Measurements from ENCODE around the gene MRPS18A. TPM values are rescaled to one million over a fixed set of nuclear protein-coding genes. Genes with fewer than 3 reads are reported as not detected.

The MRPS18A gene
- total and polyA plus RNA-seq, 2 of the 13 experiments (the other 11 are each of a cell fraction or from before 2014, with no cell fraction given) = 87.8 to 89.1 TPM

- no peak for TF ChIP-seq SNAPC4 (CRISPR knock-in tag; IDR thresholded peaks at IDR 0.05)
- no peak for TF ChIP-seq AKAP8 (CRISPR knock-in tag; IDR thresholded peaks at IDR 0.05)
- peak; percentile 29; the same call in 1 of the 2 replicates for TF ChIP-seq YEATS4 (CRISPR knock-in tag; IDR thresholded peaks at IDR 0.05; ENCODE audit: borderline replicate concordance)
- TF ChIP-seq ZMYM3 (CRISPR knock-in tag; IDR thresholded peaks at IDR 0.05) = no peak
- TF ChIP-seq ZNF274 (CRISPR knock-in tag; IDR thresholded peaks at IDR 0.05) = no peak
- peak; percentile 33 for TF ChIP-seq AGO2 (optimal IDR thresholded peaks at IDR 0.05; ENCODE audit: low read depth, low read length)
- no peak for TF ChIP-seq MZF1 (CRISPR knock-in tag; IDR thresholded peaks at IDR 0.05; ENCODE audit: borderline replicate concordance)
- no peak for TF ChIP-seq ZNF619 (CRISPR knock-in tag; IDR thresholded peaks at IDR 0.05)
- no peak for TF ChIP-seq ZNF782 (CRISPR knock-in tag; IDR thresholded peaks at IDR 0.05; ENCODE audit: borderline replicate concordance)
- no peak for TF ChIP-seq MBNL3 (CRISPR knock-in tag; conservative IDR thresholded peaks at IDR 0.05)
- TF ChIP-seq ZNF138 (CRISPR knock-in tag; IDR thresholded peaks at IDR 0.05; ENCODE audit: low read depth) = no peak
- TF ChIP-seq TCF12 (IDR thresholded peaks at IDR 0.05) = no peak
- TF ChIP-seq TCF12 (CRISPR knock-in tag; IDR thresholded peaks at IDR 0.05) = no peak
- peak; percentile 19; the same call in 1 of the 2 replicates for TF ChIP-seq PRDM10 (CRISPR knock-in tag; IDR thresholded peaks at IDR 0.05; ENCODE audit: low read depth)
- peak; percentile 46 for TF ChIP-seq KAT8 (CRISPR knock-in tag; IDR thresholded peaks at IDR 0.05)
- TF ChIP-seq SMC3 (IDR thresholded peaks at IDR 0.05; ENCODE audit: low read length) = no peak
- no peak; the same call in 1 of the 2 replicates for TF ChIP-seq ZNF761 (CRISPR knock-in tag; conservative IDR thresholded peaks at IDR 0.05)
- no peak for TF ChIP-seq IRF9 (CRISPR knock-in tag; IDR thresholded peaks at IDR 0.05; ENCODE audit: borderline replicate concordance)
- no peak for TF ChIP-seq TP53 (CRISPR knock-in tag; conservative IDR thresholded peaks at IDR 0.05)
- no peak for TF ChIP-seq TRIM22 (IDR thresholded peaks at IDR 0.05)
- no peak for TF ChIP-seq SRY (CRISPR knock-in tag; IDR thresholded peaks at IDR 0.05)
These were observed 58.5 kb downstream of the MRPS18A start, which contains the start of gene GTPBP2 (continued) for GRCh38 chr6:43629104-43629504.

All from HepG2 (cell line).